ENCODE measurements around the gene RBPJ.

The RBPJ gene

GRCh38 chr4:26463386-26463785 is 142.6 kb downstream of the RBPJ start:
- Mint-ChIP-seq H3K27me3 (ENCODE audit: low read depth) (peaks cover 6% of the 10 kb centered on the region), H3K27ac (peak overlapping the region; percentile 59 to 89 (median 85)), H3K4me1 (peaks cover 28% of the 10 kb centered on the region), H3K36me3 (ENCODE audit: low read depth) (no peaks in the 10 kb centered on the region), H3K9me3 (peaks cover 15% of the 10 kb centered on the region), H3K4me3 (no peak overlapping the region)
- TF ChIP-seq CTCF (IDR thresholded peaks at IDR 0.05; ENCODE audit: unreplicated experiment in 3 of 3), result no peak

GRCh38 chr4:26464420-26465095 is 143.7 kb downstream of the RBPJ start:
- Mint-ChIP-seq H3K9me3 (peaks cover 15% of the 10 kb centered on the region), H3K4me1 (peaks cover 25% of the 10 kb centered on the region), H3K4me3 (no peak overlapping the region), H3K27ac (no peak overlapping the region), H3K36me3 (ENCODE audit: low read depth) (no peaks in the 10 kb centered on the region), H3K27me3 (ENCODE audit: low read depth) (peaks cover 6% of the 10 kb centered on the region)
- TF ChIP-seq CTCF (IDR thresholded peaks at IDR 0.05; ENCODE audit: unreplicated experiment in 3 of 3), result no peak

- no peak for TF ChIP-seq CTCF (IDR thresholded peaks at IDR 0.05; ENCODE audit: unreplicated experiment in 3 of 3)
- Mint-ChIP-seq H3K4me1 (peaks cover 25% of the 10 kb centered on the region), H3K36me3 (ENCODE audit: low read depth) (no peaks in the 10 kb centered on the region), H3K27me3 (ENCODE audit: low read depth) (peaks cover 6% of the 10 kb centered on the region), H3K27ac (no peak overlapping the region), H3K4me3 (no peak overlapping the region), H3K9me3 (peaks cover 15% of the 10 kb centered on the region)
These were observed 145.9 kb downstream of the RBPJ start for GRCh38 chr4:26466578-26467270.

- Mint-ChIP-seq H3K27me3 (ENCODE audit: low read depth) (peaks cover 3% of the 10 kb centered on the region), H3K4me3 (no peak overlapping the region), H3K36me3 (ENCODE audit: low read depth) (no peaks in the 10 kb centered on the region), H3K9me3 (peaks cover 15% of the 10 kb centered on the region), H3K27ac (no peak overlapping the region), H3K4me1 (peaks cover 18% of the 10 kb centered on the region)
- TF ChIP-seq CTCF (IDR thresholded peaks at IDR 0.05; ENCODE audit: unreplicated experiment in 3 of 3), result no peak
These were observed 146.9 kb downstream of the RBPJ start for GRCh38 chr4:26467724-26468123.

- peaks cover 3% of the 10 kb centered on the region for H3K27me3 Mint-ChIP-seq (ENCODE audit: low read depth)
- no peak overlapping the region for H3K4me3 Mint-ChIP-seq
- peaks cover 11% of the 10 kb centered on the region for H3K4me1 Mint-ChIP-seq
- no peaks in the 10 kb centered on the region for H3K36me3 Mint-ChIP-seq (ENCODE audit: low read depth)
- peaks cover 12% of the 10 kb centered on the region for H3K9me3 Mint-ChIP-seq
- H3K27ac Mint-ChIP-seq, result no peak overlapping the region
- TF ChIP-seq CTCF (IDR thresholded peaks at IDR 0.05; ENCODE audit: unreplicated experiment in 3 of 3), result no peak
These were observed 147.6 kb downstream of the RBPJ start for GRCh38 chr4:26468283-26468949.

All from nephron (organoid).